ENCODE data around the gene GNG2. TPM values are rescaled to one million over a fixed set of nuclear protein-coding genes. Genes with fewer than 3 reads are reported as not detected.

Gene GNG2
- total and polyA plus RNA-seq, 10 of the 15 experiments (the other 5 are each of a cell fraction or from before 2014, with no cell fraction given) = 31.6 to 114 (median 66.4) TPM

DNA sequence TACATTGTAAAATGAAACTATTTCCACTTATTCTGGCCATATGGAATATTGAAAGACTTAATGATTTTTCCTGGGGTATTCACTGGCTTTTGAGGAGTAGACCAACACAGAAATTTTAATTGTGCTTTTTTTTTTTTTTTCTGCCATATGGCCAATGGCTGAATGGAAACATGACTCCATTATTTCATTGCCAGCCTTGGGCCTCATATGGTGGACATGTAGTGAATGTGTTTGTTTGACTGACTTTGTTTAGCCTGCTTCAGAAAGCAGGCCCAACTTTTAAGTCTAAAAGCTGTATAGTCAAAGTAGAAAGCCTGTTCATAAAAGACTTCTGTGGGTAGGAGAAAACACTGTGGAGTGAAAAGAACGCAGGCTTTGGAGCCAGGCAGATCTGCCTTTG, 2.4 kb downstream of the GNG2 start:
- BruUV-seq (replicated peaks) = no TSS peak
- Histone ChIP-seq H3K79me2 (ENCODE audit: control insufficient read depth, insufficient read depth, low read length) (peaks cover 73% of the 10 kb centered on the region), H3K36me3 (ENCODE audit: control insufficient read depth in 2 of 2, insufficient read depth in 2 of 2, low read length in 1 of 2) (no peaks in the 10 kb centered on the region), H3K9ac (ENCODE audit: control insufficient read depth, insufficient read depth, low read length) (peak overlapping the region; percentile 65), H3K27me3 (replicated peaks in 1 of 2; ENCODE audit: control insufficient read depth in 2 of 2, insufficient read depth in 2 of 2, low read length in 1 of 2) (no peaks in the 10 kb centered on the region), H3K4me2 (ENCODE audit: control insufficient read depth, insufficient read depth) (peak overlapping the region; percentile 99), H4K20me1 (ENCODE audit: control insufficient read depth, insufficient read depth) (no peaks in the 10 kb centered on the region), H3K27ac (ENCODE audit: control insufficient read depth, insufficient read depth) (peak overlapping the region; percentile 82), H3K4me1 (ENCODE audit: control insufficient read depth, insufficient read depth, low read length) (peaks cover 28% of the 10 kb centered on the region), H2AFZ (ENCODE audit: control insufficient read depth, low read depth, low read length) (no peak overlapping the region), H3K4me3 (peak overlapping the region; percentile 90), H3K9me3 (replicated peaks; ENCODE audit: control insufficient read depth, insufficient read depth, low read length) (no peaks in the 10 kb centered on the region)
- DNase-seq (ENCODE audit: low read depth, low spot score) (no peak), ATAC-seq (no peak), FAIRE-seq (no peak)
- 0% methylated on average over 1 of the region's 1 CpG for WGBS (ENCODE audit: insufficient coverage, insufficient replicate concordance, low lambda C conversion rate, missing lambda C conversion rate)
- ChIA-PET SMC1A (ENCODE audit: uncharacterized antibody, unreplicated experiment) (interaction anchor here (1.0 to 14.5 kb wide), 9 partner anchors 11 to 116 kb away, joined by 3 to 254 read pairs (median 7); no protein-coding TSS in a partner anchor), POLR2A (interaction anchor here (1.0 to 3.8 kb wide), 5 partner anchors 11 to 22 kb away, joined by 3 to 41 read pairs (median 22); no protein-coding TSS in a partner anchor), RAD21 (ENCODE audit: unreplicated experiment) (interaction anchor here (0.9 to 15.9 kb wide), 8 partner anchors 8 to 115 kb away, joined by 3 to 197 read pairs (median 22); no protein-coding TSS in a partner anchor), CTCF (interaction anchor here (0.8 to 3.7 kb wide), 5 partner anchors 16 to 133 kb away, joined by 3 to 33 read pairs (median 8); no protein-coding TSS in a partner anchor)
- in situ Hi-C loops (cut with MboI) = no loop called here
- intact Hi-C loops (cut with micrococcal nuclease; ENCODE audit: unreplicated experiment) = loop anchor here (5.0 kb wide), 2 partner anchors 81 to 114 kb away; no protein-coding TSS in a partner anchor
- TF ChIP-seq CHD1 (IDR thresholded peaks at IDR 0.05; ENCODE audit: low read depth, low read length) (no peak), BMI1 (IDR thresholded peaks at IDR 0.05; ENCODE audit: borderline replicate concordance) (no peak), YBX1 (IDR thresholded peaks at IDR 0.05) (no peak), MXI1 (IDR thresholded peaks at IDR 0.05; ENCODE audit: low read depth, low read length) (no peak), RUNX3 (IDR thresholded peaks at IDR 0.05; ENCODE audit: low read length) (no peak), HDGF (IDR thresholded peaks at IDR 0.05) (no peak), SUZ12 (IDR thresholded peaks at IDR 0.05; ENCODE audit: unreplicated experiment) (no peak), TBL1XR1 (IDR thresholded peaks at IDR 0.05; ENCODE audit: low read depth, low read length) (no peak), IKZF1 (conservative IDR thresholded peaks at IDR 0.05) (no peak)
- TF ChIP-seq, protein P1, sequence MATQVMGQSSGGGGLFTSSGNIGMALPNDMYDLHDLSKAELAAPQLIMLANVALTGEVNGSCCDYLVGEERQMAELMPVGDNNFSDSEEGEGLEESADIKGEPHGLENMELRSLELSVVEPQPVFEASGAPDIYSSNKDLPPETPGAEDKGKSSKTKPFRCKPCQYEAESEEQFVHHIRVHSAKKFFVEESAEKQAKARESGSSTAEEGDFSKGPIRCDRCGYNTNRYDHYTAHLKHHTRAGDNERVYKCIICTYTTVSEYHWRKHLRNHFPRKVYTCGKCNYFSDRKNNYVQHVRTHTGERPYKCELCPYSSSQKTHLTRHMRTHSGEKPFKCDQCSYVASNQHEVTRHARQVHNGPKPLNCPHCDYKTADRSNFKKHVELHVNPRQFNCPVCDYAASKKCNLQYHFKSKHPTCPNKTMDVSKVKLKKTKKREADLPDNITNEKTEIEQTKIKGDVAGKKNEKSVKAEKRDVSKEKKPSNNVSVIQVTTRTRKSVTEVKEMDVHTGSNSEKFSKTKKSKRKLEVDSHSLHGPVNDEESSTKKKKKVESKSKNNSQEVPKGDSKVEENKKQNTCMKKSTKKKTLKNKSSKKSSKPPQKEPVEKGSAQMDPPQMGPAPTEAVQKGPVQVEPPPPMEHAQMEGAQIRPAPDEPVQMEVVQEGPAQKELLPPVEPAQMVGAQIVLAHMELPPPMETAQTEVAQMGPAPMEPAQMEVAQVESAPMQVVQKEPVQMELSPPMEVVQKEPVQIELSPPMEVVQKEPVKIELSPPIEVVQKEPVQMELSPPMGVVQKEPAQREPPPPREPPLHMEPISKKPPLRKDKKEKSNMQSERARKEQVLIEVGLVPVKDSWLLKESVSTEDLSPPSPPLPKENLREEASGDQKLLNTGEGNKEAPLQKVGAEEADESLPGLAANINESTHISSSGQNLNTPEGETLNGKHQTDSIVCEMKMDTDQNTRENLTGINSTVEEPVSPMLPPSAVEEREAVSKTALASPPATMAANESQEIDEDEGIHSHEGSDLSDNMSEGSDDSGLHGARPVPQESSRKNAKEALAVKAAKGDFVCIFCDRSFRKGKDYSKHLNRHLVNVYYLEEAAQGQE (IDR thresholded peaks at IDR 0.05; ENCODE audit: low read depth, low read length) = no peak
- TF ChIP-seq, protein P2, sequence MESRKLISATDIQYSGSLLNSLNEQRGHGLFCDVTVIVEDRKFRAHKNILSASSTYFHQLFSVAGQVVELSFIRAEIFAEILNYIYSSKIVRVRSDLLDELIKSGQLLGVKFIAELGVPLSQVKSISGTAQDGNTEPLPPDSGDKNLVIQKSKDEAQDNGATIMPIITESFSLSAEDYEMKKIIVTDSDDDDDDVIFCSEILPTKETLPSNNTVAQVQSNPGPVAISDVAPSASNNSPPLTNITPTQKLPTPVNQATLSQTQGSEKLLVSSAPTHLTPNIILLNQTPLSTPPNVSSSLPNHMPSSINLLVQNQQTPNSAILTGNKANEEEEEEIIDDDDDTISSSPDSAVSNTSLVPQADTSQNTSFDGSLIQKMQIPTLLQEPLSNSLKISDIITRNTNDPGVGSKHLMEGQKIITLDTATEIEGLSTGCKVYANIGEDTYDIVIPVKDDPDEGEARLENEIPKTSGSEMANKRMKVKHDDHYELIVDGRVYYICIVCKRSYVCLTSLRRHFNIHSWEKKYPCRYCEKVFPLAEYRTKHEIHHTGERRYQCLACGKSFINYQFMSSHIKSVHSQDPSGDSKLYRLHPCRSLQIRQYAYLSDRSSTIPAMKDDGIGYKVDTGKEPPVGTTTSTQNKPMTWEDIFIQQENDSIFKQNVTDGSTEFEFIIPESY (IDR thresholded peaks at IDR 0.05) = no peak
- TF ChIP-seq, protein P3, sequence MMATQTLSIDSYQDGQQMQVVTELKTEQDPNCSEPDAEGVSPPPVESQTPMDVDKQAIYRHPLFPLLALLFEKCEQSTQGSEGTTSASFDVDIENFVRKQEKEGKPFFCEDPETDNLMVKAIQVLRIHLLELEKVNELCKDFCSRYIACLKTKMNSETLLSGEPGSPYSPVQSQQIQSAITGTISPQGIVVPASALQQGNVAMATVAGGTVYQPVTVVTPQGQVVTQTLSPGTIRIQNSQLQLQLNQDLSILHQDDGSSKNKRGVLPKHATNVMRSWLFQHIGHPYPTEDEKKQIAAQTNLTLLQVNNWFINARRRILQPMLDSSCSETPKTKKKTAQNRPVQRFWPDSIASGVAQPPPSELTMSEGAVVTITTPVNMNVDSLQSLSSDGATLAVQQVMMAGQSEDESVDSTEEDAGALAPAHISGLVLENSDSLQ (IDR thresholded peaks at IDR 0.05) = no peak
- TF ChIP-seq, protein P4, sequence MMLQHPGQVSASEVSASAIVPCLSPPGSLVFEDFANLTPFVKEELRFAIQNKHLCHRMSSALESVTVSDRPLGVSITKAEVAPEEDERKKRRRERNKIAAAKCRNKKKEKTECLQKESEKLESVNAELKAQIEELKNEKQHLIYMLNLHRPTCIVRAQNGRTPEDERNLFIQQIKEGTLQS (IDR thresholded peaks at IDR 0.05; ENCODE audit: borderline replicate concordance, extremely low read depth, low read depth, low read length) = no peak
